Neural progenitor cell (in vitro differentiated cells): ENCODE results near the gene MAP6D1.

ENCODE experiments used
- EZH2 ChIP-seq: fragments of 200-600 bp; sonication (generic); IDR thresholded peaks from 2 replicates; pipeline ENCODE4 v1.6.1; 2017; ENCODE audit warnings: antibody characterized with exemption, mild to moderate bottlenecking, moderate library complexity
- EZH2phosphoT487 ChIP-seq: fragments of 200-600 bp; sonication (generic); IDR thresholded peaks from 2 replicates; pipeline ENCODE4 v1.6.1; 2017; ENCODE audit warnings: antibody characterized with exemption
- TF ChIP-seq, protein P1 (sequence below): fragments of 200-600 bp; sonication (generic); IDR thresholded peaks from 2 replicates; pipeline ENCODE4 v1.5.1; 2017; ENCODE audit warnings: antibody characterized with exemption, mild to moderate bottlenecking

- TF ChIP-seq, protein P1, sequence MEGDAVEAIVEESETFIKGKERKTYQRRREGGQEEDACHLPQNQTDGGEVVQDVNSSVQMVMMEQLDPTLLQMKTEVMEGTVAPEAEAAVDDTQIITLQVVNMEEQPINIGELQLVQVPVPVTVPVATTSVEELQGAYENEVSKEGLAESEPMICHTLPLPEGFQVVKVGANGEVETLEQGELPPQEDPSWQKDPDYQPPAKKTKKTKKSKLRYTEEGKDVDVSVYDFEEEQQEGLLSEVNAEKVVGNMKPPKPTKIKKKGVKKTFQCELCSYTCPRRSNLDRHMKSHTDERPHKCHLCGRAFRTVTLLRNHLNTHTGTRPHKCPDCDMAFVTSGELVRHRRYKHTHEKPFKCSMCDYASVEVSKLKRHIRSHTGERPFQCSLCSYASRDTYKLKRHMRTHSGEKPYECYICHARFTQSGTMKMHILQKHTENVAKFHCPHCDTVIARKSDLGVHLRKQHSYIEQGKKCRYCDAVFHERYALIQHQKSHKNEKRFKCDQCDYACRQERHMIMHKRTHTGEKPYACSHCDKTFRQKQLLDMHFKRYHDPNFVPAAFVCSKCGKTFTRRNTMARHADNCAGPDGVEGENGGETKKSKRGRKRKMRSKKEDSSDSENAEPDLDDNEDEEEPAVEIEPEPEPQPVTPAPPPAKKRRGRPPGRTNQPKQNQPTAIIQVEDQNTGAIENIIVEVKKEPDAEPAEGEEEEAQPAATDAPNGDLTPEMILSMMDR, result no peak
- TF ChIP-seq EZH2 (no peak), EZH2phosphoT487 (no peak)
Measured at GRCh38 chr3:183799461-183799860, 25.9 kb downstream of the MAP6D1 start.
